NCI-H187 (cell line): ENCODE data around the gene TENM3.

Source experiments
- DNase-seq, 2 experiments: peaks; one replicate each; lab custom pipeline; 2025; lab: John Stamatoyannopoulos, UW

TENM3 gene

GRCh38 chr4:182842759-182843390 lies 599.7 kb downstream of the TENM3 start:
- DNase-seq: no peak

- DNase-seq: no peak
Observed at GRCh38 chr4:182843808-182844325, 600.7 kb downstream of the TENM3 start.

GRCh38 chr4:182845618-182846017 lies 602.4 kb downstream of the TENM3 start:
- DNase-seq: no peak

- no peak for DNase-seq
Observed at GRCh38 chr4:182846036-182846435, 602.8 kb downstream of the TENM3 start.

- no peak for DNase-seq
Observed at GRCh38 chr4:182847576-182848450, 604.6 kb downstream of the TENM3 start.

GRCh38 chr4:182848685-182849084 lies 605.5 kb downstream of the TENM3 start:
- no peak for DNase-seq
